HG02759 (cell line): ENCODE measurements around the gene FCGBP.
A peak's percentile ranks its signal among the peaks of the same experiment; 100 is the strongest.

Experiments used
- ATAC-seq: cut with Tn5 transposase; IDR thresholded peaks from one replicate; pipeline ENCODE4 v1.9.1; 2021; ENCODE audit warnings: mild to moderate bottlenecking, moderate library complexity; ENCODE audit not compliant: unreplicated experiment

Gene FCGBP

DNA sequence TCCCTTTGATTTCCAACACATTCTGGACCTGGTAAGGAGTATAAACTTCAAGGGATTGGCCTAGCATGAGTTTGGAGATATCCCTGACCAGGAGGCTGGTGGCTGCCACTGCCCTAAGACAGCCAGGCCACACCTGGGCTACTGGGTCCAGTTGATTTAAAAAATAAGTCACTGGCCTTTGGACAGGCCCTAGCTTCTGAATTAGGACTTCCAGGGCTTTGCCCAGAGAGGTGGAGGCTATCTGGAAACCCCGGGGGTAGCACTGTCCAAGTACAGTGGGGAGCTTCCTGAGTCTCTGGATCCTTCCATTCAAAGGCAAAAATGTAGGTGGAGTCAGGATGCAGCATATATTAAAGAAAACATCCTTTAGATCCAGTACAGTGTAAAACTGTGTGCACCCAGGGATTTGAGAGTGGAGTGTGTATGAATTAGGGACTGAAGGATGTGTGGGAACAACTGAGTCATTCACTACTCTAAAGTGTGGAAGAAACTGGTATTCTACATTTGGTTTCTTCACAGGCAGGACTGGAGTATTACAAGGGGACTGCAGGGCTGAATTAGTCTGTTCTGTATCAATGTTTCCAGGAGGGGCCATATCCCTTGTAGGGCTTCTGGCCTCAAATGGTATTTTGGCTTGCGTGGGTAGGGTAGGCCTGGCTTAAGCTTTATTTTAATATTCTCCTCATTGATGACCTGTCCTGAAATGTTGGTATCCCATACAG is 14.8 kb upstream of the FCGBP start:
- ATAC-seq, result no peak

DNA sequence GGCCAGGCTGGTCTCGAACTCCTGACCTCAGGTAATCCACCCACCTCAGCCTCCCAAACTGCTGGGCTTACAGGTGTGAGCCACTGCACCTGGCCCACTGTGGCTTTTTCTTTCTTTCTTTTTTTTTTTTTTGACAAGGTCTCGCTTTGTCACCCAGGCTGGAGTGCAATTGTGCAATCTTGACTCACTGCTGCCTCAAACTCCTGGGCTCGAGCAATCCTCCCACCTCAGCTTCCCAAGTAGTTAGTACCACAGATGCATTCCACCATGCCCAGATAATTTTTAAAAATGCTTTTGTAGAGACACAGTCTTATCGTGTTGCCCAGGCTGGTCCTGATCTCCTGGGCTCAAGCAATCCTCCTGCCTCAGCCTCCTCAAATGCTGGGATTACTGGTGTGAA is 12.1 kb upstream of the FCGBP start:
- ATAC-seq, result no peak

DNA sequence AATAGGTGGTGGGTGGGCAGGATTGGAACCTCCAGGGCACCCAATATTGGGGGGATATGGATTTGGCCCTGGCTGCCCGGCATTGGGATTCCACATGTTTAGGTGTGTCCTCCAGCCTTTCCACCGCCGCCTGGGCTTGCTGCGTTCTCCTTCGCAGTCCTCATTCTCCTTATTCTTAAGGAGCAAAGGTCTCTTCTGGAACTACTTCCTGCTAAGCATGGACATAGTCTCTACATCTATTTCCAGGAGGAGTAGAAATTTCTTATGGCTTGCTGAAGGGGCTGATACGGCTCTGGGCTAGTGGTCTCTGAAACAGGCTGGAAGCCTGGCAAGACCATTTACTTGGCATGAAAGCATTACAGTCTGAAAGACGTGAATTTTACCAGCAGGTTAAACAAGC is 9.2 kb upstream of the FCGBP start:
- no peak for ATAC-seq

GRCh38 chr19:39942366-39942730 is 7.9 kb upstream of the FCGBP start:
- no peak for ATAC-seq

GRCh38 chr19:39941615-39942365 is 7.4 kb upstream of the FCGBP start:
- peak; percentile 66 for ATAC-seq

GRCh38 chr19:39941151-39941550 is 6.7 kb upstream of the FCGBP start:
- ATAC-seq, result no peak

DNA sequence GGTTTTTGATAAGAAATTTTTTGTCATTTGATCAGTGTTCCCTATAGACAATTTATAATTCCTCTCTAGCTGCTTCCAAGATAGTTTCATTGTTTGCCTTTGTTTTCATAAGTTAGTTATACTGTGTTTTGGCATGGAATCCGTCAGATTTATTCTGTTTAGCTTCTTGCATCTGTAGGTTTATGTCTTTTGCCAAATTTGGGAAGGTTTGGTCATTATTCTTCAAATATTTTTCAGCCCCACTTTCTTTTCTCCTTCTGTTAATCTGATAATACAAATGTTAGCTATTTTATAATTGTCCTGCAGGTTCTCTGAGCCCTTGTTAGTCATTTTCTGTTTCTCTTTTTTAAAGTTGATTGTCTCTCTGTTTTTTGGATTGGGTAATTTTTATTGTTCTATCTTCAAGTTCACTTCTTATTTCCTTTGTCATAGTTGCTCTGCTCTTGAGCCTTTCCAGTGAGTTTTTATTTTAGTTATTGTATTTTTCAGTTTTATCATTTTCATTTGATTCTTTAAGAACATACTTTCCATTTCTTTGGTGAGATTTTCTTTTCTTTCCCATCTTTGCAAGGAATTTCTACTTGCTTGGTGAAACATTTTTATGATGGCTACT is 5.9 kb upstream of the FCGBP start:
- ATAC-seq, result no peak

DNA sequence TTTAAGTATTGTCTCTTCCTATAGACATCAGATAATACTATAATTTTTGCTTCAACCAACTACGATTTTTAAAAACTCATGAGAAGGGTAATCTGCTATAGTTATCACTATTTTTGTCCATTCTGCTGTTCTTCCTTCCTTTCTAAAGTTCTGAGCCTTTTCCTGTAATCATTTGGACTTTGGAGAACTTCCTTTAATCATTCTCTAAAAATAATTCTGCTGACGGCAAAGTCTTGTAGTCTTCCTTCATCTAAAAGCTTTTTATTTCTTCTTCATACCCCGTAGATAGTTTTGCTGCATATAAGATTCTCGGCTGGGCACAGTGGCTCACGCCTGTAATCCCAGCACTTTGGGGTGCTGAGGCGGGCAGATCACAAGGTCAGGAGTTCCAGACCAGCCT is 5.1 kb upstream of the FCGBP start:
- ATAC-seq, result no peak

DNA sequence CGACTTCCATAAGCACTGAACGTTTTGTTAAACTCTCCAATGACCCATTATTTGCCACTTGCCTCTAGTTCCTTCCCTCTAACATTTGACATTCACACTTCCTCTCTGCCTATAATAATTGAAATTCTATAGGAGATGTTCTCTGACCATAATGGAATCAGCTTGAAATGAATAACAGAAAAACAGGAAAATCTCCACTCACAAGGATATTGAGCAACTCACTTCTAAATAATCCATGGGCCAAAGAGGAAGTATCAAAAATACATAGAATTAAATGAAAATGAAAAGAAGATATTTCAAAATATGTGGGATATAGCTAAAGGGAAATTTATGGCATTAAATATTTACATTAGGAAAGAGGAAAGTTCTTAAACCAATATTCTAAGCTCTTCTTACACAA is 3.4 kb upstream of the FCGBP start:
- no peak for ATAC-seq

DNA sequence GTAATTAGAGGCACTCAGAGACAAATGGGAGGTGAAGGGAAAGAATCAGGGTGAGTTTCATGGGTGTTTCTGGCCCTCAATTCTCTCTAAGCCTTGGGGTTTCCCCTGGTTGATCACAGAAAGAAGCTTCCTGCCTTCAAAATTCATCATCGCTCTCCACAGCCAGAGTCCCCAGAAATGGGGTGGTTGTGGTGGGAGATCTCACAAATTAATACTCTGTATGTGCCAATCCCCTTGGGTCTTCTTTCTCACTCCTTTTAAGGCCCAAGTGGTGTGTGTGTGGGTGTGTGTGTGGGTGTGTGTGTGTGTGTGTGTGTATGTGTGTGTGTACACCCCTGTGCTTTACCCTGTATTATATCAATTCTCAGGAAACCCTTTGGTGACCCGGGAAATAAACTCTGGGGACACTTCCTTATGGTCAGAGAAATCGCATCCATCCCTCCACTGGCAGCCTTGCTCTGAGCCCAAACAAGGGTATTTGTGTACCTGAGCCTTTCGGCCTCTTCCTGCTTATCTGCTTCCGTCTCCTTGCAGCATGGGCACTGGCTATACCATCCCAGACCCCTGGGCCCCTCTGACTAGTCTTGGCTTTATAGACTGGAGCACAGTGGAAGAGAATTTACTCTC is 2.8 kb upstream of the FCGBP start:
- ATAC-seq, result no peak

DNA sequence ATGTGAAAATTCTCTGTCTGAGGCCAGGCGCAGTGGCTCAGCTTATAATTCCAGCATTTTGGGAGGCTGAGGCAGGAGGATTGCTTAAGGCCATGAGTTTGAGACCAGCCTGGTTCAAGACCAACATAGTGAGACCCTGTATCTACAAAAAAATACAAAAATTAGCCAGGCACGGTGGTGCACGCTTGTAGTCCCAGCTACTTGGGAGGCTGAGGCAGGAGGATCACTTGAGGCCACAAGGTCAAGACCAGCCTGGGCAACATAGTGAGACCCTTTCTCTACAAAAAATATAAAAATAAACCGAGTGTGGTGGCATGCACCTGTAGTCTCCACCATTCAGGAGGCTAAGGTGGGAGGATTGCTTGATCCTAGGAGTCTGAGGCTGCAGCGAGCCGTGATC is 2.2 kb upstream of the FCGBP start:
- no peak for ATAC-seq

DNA sequence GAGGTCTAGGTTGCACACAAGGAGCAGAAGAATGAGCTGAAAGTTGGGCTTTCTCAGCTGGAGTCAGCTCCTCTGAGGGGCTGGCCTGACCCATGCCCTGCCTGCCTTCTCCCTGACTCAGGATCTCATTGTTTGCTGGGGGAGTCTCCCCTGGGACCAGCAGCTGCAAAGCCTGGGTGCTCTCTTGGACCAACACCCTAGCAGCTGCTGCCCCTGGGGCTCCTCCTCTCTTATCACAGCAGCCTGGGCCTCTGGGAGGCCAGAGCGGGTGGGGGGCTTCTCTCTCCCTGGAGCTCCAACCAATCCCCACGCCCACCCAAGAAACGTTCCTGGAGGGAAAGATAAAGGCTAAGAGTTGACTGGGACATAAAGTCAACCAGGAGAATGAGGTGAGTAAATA is 1.6 kb upstream of the FCGBP start:
- no peak for ATAC-seq

DNA sequence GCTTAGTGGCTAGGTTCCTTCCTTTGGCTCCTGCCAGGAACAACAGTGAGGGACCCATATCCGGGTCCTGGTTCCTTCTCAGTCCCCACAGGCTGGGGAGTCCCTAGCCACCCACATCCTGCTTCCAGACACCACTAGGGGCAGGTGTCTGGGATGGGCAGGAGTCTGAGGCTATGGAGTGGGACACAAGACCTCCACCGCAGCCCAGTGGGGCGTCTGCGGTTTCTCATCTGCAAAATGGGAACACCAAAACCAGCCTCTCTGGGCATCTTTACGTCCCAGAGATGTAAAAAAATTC is 879 bp upstream of the FCGBP start:
- ATAC-seq, result no peak

DNA sequence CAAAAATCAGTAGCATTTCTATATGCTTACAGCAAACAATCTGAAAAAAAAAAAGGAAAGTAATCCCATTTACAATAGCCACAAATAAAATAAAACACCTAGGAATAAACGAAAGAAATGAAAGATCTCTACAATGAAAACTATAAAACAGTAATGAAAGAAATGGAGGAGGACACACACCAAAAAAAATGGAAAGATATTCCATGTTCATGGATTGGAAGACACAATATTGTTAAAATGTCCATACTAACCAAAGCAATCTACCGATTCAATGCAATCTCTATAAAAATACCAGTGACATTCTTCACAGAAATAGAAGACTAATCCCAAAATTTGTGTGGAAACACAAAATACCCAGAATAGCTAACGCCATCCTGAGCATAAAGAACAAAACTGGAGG is 4.7 kb downstream of the FCGBP start:
- ATAC-seq, result no peak

- ATAC-seq, result no peak
Measured at GRCh38 chr19:39928357-39928725, 6.1 kb downstream of the FCGBP start.

DNA sequence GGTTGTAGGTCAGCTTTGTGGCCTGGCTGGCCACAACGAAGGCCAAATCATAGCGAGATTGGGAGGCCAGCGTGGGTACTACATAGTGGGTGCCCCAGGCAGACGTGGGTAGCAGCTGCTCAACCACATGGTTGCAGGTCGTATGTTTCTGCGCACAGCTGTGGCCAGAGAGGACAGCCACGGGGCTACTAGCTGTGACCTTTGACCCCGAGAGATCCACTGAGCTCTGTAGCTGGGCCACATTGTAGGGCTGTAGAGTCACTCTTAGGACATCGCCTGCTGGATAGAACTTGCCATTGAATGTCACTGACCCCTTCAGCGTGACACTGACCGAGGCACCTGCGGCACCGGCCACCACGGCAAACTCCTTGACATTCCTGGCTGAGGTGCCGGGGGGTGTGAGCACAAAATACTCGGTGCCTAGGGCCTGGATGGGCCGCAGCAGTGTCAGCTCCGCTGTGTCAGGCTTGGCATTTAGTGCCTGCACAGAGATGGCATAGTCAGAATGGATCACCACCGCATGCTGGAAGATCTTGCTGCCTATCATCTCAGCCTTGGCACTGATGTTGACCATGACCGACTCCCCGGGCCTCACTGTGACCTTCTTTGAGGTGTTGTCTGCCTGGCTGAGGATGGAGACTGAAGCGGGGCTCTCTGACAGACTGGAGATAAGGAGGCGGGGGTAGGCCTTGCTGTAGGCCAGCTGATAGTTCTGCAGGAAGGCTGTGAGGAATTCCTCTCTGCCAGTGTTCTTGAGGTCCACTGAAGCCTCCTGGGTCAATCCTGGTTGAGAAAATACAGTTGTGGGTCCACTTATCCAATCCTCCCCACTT is 6.7 kb downstream of the FCGBP start:
- ATAC-seq, result no peak

DNA sequence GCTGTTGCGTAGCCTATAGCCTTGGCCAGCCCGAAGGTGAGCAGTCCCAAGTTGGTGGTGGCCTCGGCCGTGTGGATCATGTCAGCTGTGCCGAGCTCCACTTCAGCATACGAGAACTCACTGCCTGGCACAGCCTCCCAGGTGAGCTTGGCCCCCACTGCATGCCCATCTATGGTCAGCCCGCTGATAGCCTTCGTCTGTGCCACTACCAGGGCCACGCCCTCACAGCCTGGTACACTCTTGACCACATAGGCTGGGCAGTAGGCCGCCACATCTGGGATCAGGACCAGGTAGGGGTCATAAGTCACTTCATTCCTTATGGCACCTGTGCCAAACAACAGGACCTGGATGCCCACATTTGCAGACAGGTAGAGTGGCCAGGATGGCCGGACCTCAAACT is 7.4 kb downstream of the FCGBP start:
- no peak for ATAC-seq

DNA sequence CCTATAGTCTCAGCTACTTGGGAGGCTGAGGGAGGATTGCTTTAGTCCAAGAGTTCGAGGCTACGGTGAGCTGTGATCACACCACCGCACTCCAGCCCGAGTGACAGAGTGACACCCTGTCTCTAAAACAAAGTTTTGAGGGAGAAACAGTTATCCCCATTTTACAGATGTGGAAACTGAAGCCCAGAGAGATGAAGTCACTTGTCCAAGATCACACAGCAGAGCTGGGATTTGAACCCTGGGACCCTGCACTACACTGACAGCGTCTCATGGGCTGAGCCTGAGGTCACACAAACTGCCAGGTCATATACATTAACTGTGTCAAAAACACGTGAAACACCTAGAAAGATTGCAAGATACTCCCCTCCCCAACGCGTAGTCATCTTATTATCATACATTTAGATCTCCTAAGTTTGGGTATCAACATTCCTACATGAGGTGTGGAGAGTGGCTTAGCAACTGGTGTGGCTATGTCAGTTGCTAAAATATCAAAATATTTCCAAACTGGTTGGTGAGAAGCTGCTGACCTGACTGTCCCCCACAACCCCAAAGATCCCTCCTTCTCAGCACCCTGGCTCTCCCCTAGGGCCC is 8.2 kb downstream of the FCGBP start:
- ATAC-seq, result no peak

GRCh38 chr19:39924952-39925351 is 9.5 kb downstream of the FCGBP start:
- no peak for ATAC-seq

GRCh38 chr19:39924389-39924788 is 10.0 kb downstream of the FCGBP start:
- no peak for ATAC-seq

GRCh38 chr19:39923862-39924261 is 10.6 kb downstream of the FCGBP start:
- no peak for ATAC-seq
